ENCODE results near the gene DNAH17. TPM values are rescaled to one million over a fixed set of nuclear protein-coding genes. Genes with fewer than 3 reads are reported as not detected.
A peak's percentile ranks its signal among the peaks of the same experiment; 100 is the strongest.

DNAH17 gene
- total and polyA plus RNA-seq, 4 experiments from 2014 or later, result 0.49 to 1.0 (median 0.78) TPM; not detected in 1

- POLR2A ChIA-PET (ENCODE audit: partially characterized antibody), result no interaction called here
- peak overlapping the region in 1 of 7 donors; percentile 41 for H3K27ac Mint-ChIP-seq
- no peak overlapping the region for H3K27ac ChIP-seq (ENCODE audit: low read depth, low read length)
- H3K27me3 Mint-ChIP-seq, result no peaks in the 10 kb centered on the region
- H3K4me1 ChIP-seq (ENCODE audit: insufficient read depth, low read length), result no peaks in the 10 kb centered on the region
- H3K27me3 ChIP-seq (ENCODE audit: insufficient read depth, low read length), result no peaks in the 10 kb centered on the region
- H3K4me3 ChIP-seq (ENCODE audit: low read length in 2 of 2), result no peak overlapping the region
- CTCF ChIA-PET (ENCODE audit: partially characterized antibody), result interaction anchor here (1.2 to 1.6 kb wide), 4 partner anchors 11 to 904 kb away, joined by 3 to 7 read pairs (median 4); no protein-coding TSS in a partner anchor
- no peaks in the 10 kb centered on the region for H3K36me3 Mint-ChIP-seq
- H3K9me3 Mint-ChIP-seq, result no peaks in the 10 kb centered on the region
- no peak for DNase-seq
- intact Hi-C loops (cut with micrococcal nuclease), result loop anchor here (5.0 kb wide), 2 partner anchors 260 to 525 kb away; no protein-coding TSS in a partner anchor
- no peak overlapping the region for H3K4me3 Mint-ChIP-seq
- H3K4me1 Mint-ChIP-seq, result peaks cover 0 to 2% (median 0%) of the 10 kb centered on the region in 4 donors
- no peaks in the 10 kb centered on the region for H3K36me3 ChIP-seq (ENCODE audit: insufficient read depth, low read length)
- H3K9me3 ChIP-seq (ENCODE audit: control insufficient read depth in 1 of 2, low read length in 2 of 2), result no peaks in the 10 kb centered on the region
These were observed 130.4 kb downstream of the DNAH17 start for GRCh38 chr17:78446833-78447232.

GRCh38 chr17:78444392-78444791, 132.8 kb downstream of the DNAH17 start:
- H3K27ac Mint-ChIP-seq, result no peak overlapping the region
- H3K4me1 Mint-ChIP-seq, result peaks cover 0 to 2% (median 0%) of the 10 kb centered on the region in 4 donors

GRCh38 chr17:78442648-78443218, 134.5 kb downstream of the DNAH17 start:
- H3K4me3 Mint-ChIP-seq, result no peak overlapping the region
- Histone ChIP-seq H3K9me3 (ENCODE audit: control insufficient read depth in 1 of 2, low read length in 2 of 2) (no peaks in the 10 kb centered on the region), H3K27ac (ENCODE audit: low read depth, low read length) (no peak overlapping the region), H3K4me3 (ENCODE audit: low read length in 2 of 2) (no peak overlapping the region), H3K27me3 (ENCODE audit: insufficient read depth, low read length) (no peaks in the 10 kb centered on the region), H3K4me1 (ENCODE audit: insufficient read depth, low read length) (no peaks in the 10 kb centered on the region), H3K36me3 (ENCODE audit: insufficient read depth, low read length) (no peaks in the 10 kb centered on the region)
- H3K36me3 Mint-ChIP-seq, result no peaks in the 10 kb centered on the region
- intact Hi-C loops (cut with micrococcal nuclease), result no loop called here
- H3K27me3 Mint-ChIP-seq, result no peaks in the 10 kb centered on the region
- no peak for DNase-seq
- H3K4me1 Mint-ChIP-seq, result peaks cover 0 to 5% (median 3%) of the 10 kb centered on the region in 4 donors
- ChIA-PET CTCF (ENCODE audit: partially characterized antibody) (no interaction called here), POLR2A (ENCODE audit: partially characterized antibody) (no interaction called here)
- no peak overlapping the region for H3K27ac Mint-ChIP-seq
- no peaks in the 10 kb centered on the region for H3K9me3 Mint-ChIP-seq

More at GRCh38 chr17:78444392-78444791, 132.8 kb downstream of the DNAH17 start:
- Mint-ChIP-seq H3K4me3 (no peak overlapping the region), H3K36me3 (no peaks in the 10 kb centered on the region), H3K9me3 (no peaks in the 10 kb centered on the region), H3K27me3 (no peaks in the 10 kb centered on the region)
- no peak for DNase-seq
- ChIA-PET POLR2A (ENCODE audit: partially characterized antibody) (no interaction called here), CTCF (ENCODE audit: partially characterized antibody) (interaction anchor here (0.7 to 2.0 kb wide), 2 partner anchors 23 to 398 kb away, joined by 3 to 4 read pairs; no protein-coding TSS in a partner anchor)
- no peak overlapping the region for H3K4me3 ChIP-seq (ENCODE audit: low read length in 2 of 2)
- no peaks in the 10 kb centered on the region for H3K36me3 ChIP-seq (ENCODE audit: insufficient read depth, low read length)
- H3K4me1 ChIP-seq (ENCODE audit: insufficient read depth, low read length), result no peaks in the 10 kb centered on the region
- H3K9me3 ChIP-seq (ENCODE audit: control insufficient read depth in 1 of 2, low read length in 2 of 2), result no peaks in the 10 kb centered on the region
- intact Hi-C loops (cut with micrococcal nuclease), result no loop called here
- H3K27ac ChIP-seq (ENCODE audit: low read depth, low read length), result no peak overlapping the region
- no peaks in the 10 kb centered on the region for H3K27me3 ChIP-seq (ENCODE audit: insufficient read depth, low read length)

- POLR2A ChIA-PET (ENCODE audit: partially characterized antibody), result no interaction called here
- Histone ChIP-seq H3K9me3 (ENCODE audit: control insufficient read depth in 1 of 2, low read length in 2 of 2) (no peaks in the 10 kb centered on the region), H3K36me3 (ENCODE audit: insufficient read depth, low read length) (no peaks in the 10 kb centered on the region), H3K27me3 (ENCODE audit: insufficient read depth, low read length) (no peaks in the 10 kb centered on the region), H3K4me3 (ENCODE audit: low read length in 2 of 2) (no peak overlapping the region), H3K4me1 (ENCODE audit: insufficient read depth, low read length) (no peaks in the 10 kb centered on the region), H3K27ac (ENCODE audit: low read depth, low read length) (no peak overlapping the region)
- DNase-seq, result no peak
- no peak overlapping the region for H3K4me3 Mint-ChIP-seq
- H3K9me3 Mint-ChIP-seq, result no peaks in the 10 kb centered on the region
- no peaks in the 10 kb centered on the region for H3K36me3 Mint-ChIP-seq
- H3K27me3 Mint-ChIP-seq, result no peaks in the 10 kb centered on the region
- CTCF ChIA-PET (ENCODE audit: partially characterized antibody), result no interaction called here
- no peak overlapping the region for H3K27ac Mint-ChIP-seq
- peaks cover 0 to 5% (median 4%) of the 10 kb centered on the region in 4 donors for H3K4me1 Mint-ChIP-seq
- intact Hi-C loops (cut with micrococcal nuclease), result no loop called here
These were observed 135.8 kb downstream of the DNAH17 start for GRCh38 chr17:78441271-78441971.

- intact Hi-C loops (cut with micrococcal nuclease), result no loop called here
- no peaks in the 10 kb centered on the region for H3K9me3 ChIP-seq (ENCODE audit: control insufficient read depth in 1 of 2, low read length in 2 of 2)
- Mint-ChIP-seq H3K27me3 (no peaks in the 10 kb centered on the region), H3K4me3 (peak overlapping the region in 2 of 8 donors; percentile 35 to 77), H3K4me1 (peaks cover 0 to 5% (median 3%) of the 10 kb centered on the region in 4 donors), H3K9me3 (no peaks in the 10 kb centered on the region), H3K27ac (peak overlapping the region in 5 of 7 donors; percentile 61 to 87 (median 79)), H3K36me3 (no peaks in the 10 kb centered on the region)
- H3K36me3 ChIP-seq (ENCODE audit: insufficient read depth, low read length), result no peaks in the 10 kb centered on the region
- no peaks in the 10 kb centered on the region for H3K27me3 ChIP-seq (ENCODE audit: insufficient read depth, low read length)
- H3K27ac ChIP-seq (ENCODE audit: low read depth, low read length), result no peak overlapping the region
- no peak for DNase-seq
- no peaks in the 10 kb centered on the region for H3K4me1 ChIP-seq (ENCODE audit: insufficient read depth, low read length)
- POLR2A ChIA-PET (ENCODE audit: partially characterized antibody), result no interaction called here
- H3K4me3 ChIP-seq (ENCODE audit: low read length in 2 of 2), result no peak overlapping the region
- CTCF ChIA-PET (ENCODE audit: partially characterized antibody), result no interaction called here
These were observed 138.4 kb downstream of the DNAH17 start for GRCh38 chr17:78438694-78439325.

- H3K4me3 Mint-ChIP-seq, result peak overlapping the region in 1 of 8 donors; percentile 15
- H3K27me3 ChIP-seq (ENCODE audit: insufficient read depth, low read length), result no peaks in the 10 kb centered on the region
- POLR2A ChIA-PET (ENCODE audit: partially characterized antibody), result no interaction called here
- H3K36me3 ChIP-seq (ENCODE audit: insufficient read depth, low read length), result no peaks in the 10 kb centered on the region
- no peaks in the 10 kb centered on the region for H3K36me3 Mint-ChIP-seq
- no peak overlapping the region for H3K4me3 ChIP-seq (ENCODE audit: low read length in 2 of 2)
- no peak overlapping the region for H3K27ac ChIP-seq (ENCODE audit: low read depth, low read length)
- peaks cover 0 to 5% (median 3%) of the 10 kb centered on the region in 4 donors for H3K4me1 Mint-ChIP-seq
- no peaks in the 10 kb centered on the region for H3K27me3 Mint-ChIP-seq
- H3K9me3 Mint-ChIP-seq, result no peaks in the 10 kb centered on the region
- CTCF ChIA-PET (ENCODE audit: partially characterized antibody), result no interaction called here
- intact Hi-C loops (cut with micrococcal nuclease), result no loop called here
- H3K27ac Mint-ChIP-seq, result peak overlapping the region in 5 of 7 donors; percentile 53 to 87 (median 81)
- no peaks in the 10 kb centered on the region for H3K4me1 ChIP-seq (ENCODE audit: insufficient read depth, low read length)
- no peaks in the 10 kb centered on the region for H3K9me3 ChIP-seq (ENCODE audit: control insufficient read depth in 1 of 2, low read length in 2 of 2)
- DNase-seq, result peak in 4 of 5 donors; percentile 17 to 64 (median 52)
These were observed 138.9 kb downstream of the DNAH17 start for GRCh38 chr17:78438271-78438691.

GRCh38 chr17:78437508-78438169, 139.6 kb downstream of the DNAH17 start:
- peak overlapping the region in 3 of 8 donors; percentile 8 to 31 (median 15) for H3K4me3 Mint-ChIP-seq
- no peak for DNase-seq
- no peaks in the 10 kb centered on the region for H3K4me1 ChIP-seq (ENCODE audit: insufficient read depth, low read length)
- no peaks in the 10 kb centered on the region for H3K9me3 ChIP-seq (ENCODE audit: control insufficient read depth in 1 of 2, low read length in 2 of 2)
- peaks cover 0 to 5% (median 3%) of the 10 kb centered on the region in 4 donors for H3K4me1 Mint-ChIP-seq
- no peaks in the 10 kb centered on the region for H3K36me3 ChIP-seq (ENCODE audit: insufficient read depth, low read length)
- no peak overlapping the region for H3K27ac ChIP-seq (ENCODE audit: low read depth, low read length)
- no peaks in the 10 kb centered on the region for H3K27me3 Mint-ChIP-seq
- ChIA-PET POLR2A (ENCODE audit: partially characterized antibody) (no interaction called here), CTCF (ENCODE audit: partially characterized antibody) (no interaction called here)
- H3K27ac Mint-ChIP-seq, result peak overlapping the region in 5 of 7 donors; percentile 42 to 87 (median 78)
- intact Hi-C loops (cut with micrococcal nuclease), result no loop called here
- no peaks in the 10 kb centered on the region for H3K27me3 ChIP-seq (ENCODE audit: insufficient read depth, low read length)
- no peaks in the 10 kb centered on the region for H3K36me3 Mint-ChIP-seq
- H3K4me3 ChIP-seq (ENCODE audit: low read length in 2 of 2), result no peak overlapping the region
- no peaks in the 10 kb centered on the region for H3K9me3 Mint-ChIP-seq
